HepG2 (cell line): Measurements from ENCODE around the gene C9orf50. TPM values are rescaled to one million over a fixed set of nuclear protein-coding genes. Genes with fewer than 3 reads are reported as not detected.

Experiments
- ARID3A ChIP-seq: IDR thresholded peaks from 2 replicates; pipeline ENCODE4 v1.6.1; 2012; ENCODE audit warnings: low read depth, low read length, improper control_type of control experiment
- CENPX ChIP-seq: sonication (generic); formaldehyde crosslinking; IDR thresholded peaks from 2 replicates; pipeline ENCODE4 v1.9.0; 2021; ENCODE audit warnings: mild to moderate bottlenecking, missing genetic modification reagents, moderate library complexity
- DMAP1 ChIP-seq: IDR thresholded peaks from 2 replicates; pipeline ENCODE4 v1.6.1; 2016
- HDAC2 ChIP-seq: sonication (generic); formaldehyde crosslinking; IDR thresholded peaks from 2 replicates; pipeline ENCODE4 v1.4.0; 2020; ENCODE audit warnings: missing genetic modification reagents
- HIC2 ChIP-seq: sonication (generic); formaldehyde crosslinking; IDR thresholded peaks from 2 replicates; pipeline ENCODE4 v1.9.0; 2022; ENCODE audit warnings: low read depth, missing genetic modification reagents
- MYC ChIP-seq: sonication (generic); formaldehyde crosslinking; IDR thresholded peaks from 2 replicates; pipeline ENCODE4 v1.9.0; 2021; ENCODE audit warnings: missing genetic modification reagents, borderline replicate concordance
- NBN ChIP-seq: fragments of 450-650 bp; conservative IDR thresholded peaks from 2 replicates; pipeline ENCODE4 v1.6.1; 2017
- NCOA1 ChIP-seq: sonication (generic); formaldehyde crosslinking; IDR thresholded peaks from 2 replicates; pipeline ENCODE4 v1.9.0; 2021; ENCODE audit warnings: missing genetic modification reagents
- NONO ChIP-seq, 2 experiments: fragments of 450-650 bp in 1 of 2; sonication (generic) in 1 of 2; formaldehyde crosslinking in 1 of 2; IDR thresholded peaks in 1 of 2; conservative IDR thresholded peaks in 1 of 2; 2 replicates each; pipeline versions ENCODE4 v1.6.1 to v1.8.0; 2017 to 2022; ENCODE audit warnings: mild to moderate bottlenecking in 1 of 2, missing genetic modification reagents in 1 of 2, moderate library complexity in 1 of 2
- TEAD2 ChIP-seq: sonication (generic); formaldehyde crosslinking; IDR thresholded peaks from 2 replicates; pipeline ENCODE4 v1.9.0; 2021; ENCODE audit warnings: missing genetic modification reagents
- TEF ChIP-seq: sonication (generic); formaldehyde crosslinking; IDR thresholded peaks from 2 replicates; pipeline ENCODE4 v1.5.0; 2020; ENCODE audit warnings: missing genetic modification reagents
- ZFYVE20 ChIP-seq: sonication (generic); formaldehyde crosslinking; IDR thresholded peaks from 2 replicates; pipeline ENCODE4 v1.8.0; 2023; ENCODE audit warnings: low read depth, mild to moderate bottlenecking, moderate library complexity, missing genetic modification reagents, borderline replicate concordance
- ZMYM4 ChIP-seq: sonication (generic); formaldehyde crosslinking; IDR thresholded peaks from 2 replicates; pipeline ENCODE4 v1.8.1; 2023; ENCODE audit warnings: mild to moderate bottlenecking, missing genetic modification reagents
- ZNF121 ChIP-seq: sonication (generic); formaldehyde crosslinking; IDR thresholded peaks from 2 replicates; pipeline ENCODE4 v1.5.0; 2020; ENCODE audit warnings: mild to moderate bottlenecking, missing genetic modification reagents
- ZNF280D ChIP-seq: sonication (generic); formaldehyde crosslinking; IDR thresholded peaks from 2 replicates; pipeline ENCODE4 v1.5.1; 2020; ENCODE audit warnings: mild to moderate bottlenecking, missing genetic modification reagents
- ZNF3 ChIP-seq: IDR thresholded peaks from 2 replicates; pipeline ENCODE4 v1.7.0; 2017; ENCODE audit warnings: inconsistent platforms
- ZNF337 ChIP-seq: sonication (generic); formaldehyde crosslinking; IDR thresholded peaks from 2 replicates; pipeline ENCODE4 v1.5.1; 2020; ENCODE audit warnings: missing genetic modification reagents, low read depth, mild to moderate bottlenecking, borderline replicate concordance
- ZNF446 ChIP-seq: sonication (generic); formaldehyde crosslinking; IDR thresholded peaks from 2 replicates; pipeline ENCODE4 v1.5.0; 2020; ENCODE audit warnings: mild to moderate bottlenecking, missing genetic modification reagents
- ZNF496 ChIP-seq: sonication (generic); formaldehyde crosslinking; IDR thresholded peaks from 2 replicates; pipeline ENCODE4 v1.8.1; 2023; ENCODE audit warnings: mild to moderate bottlenecking, moderate library complexity, missing genetic modification reagents; ENCODE audit not compliant: insufficient replicate concordance
- ZNF781 ChIP-seq: sonication (generic); formaldehyde crosslinking; IDR thresholded peaks from 2 replicates; pipeline ENCODE4 v1.5.1; 2020; ENCODE audit warnings: borderline replicate concordance, mild to moderate bottlenecking, missing genetic modification reagents; ENCODE audit errors: not compliant biosample characterization
- ZNF800 ChIP-seq: sonication (generic); formaldehyde crosslinking; IDR thresholded peaks from 2 replicates; pipeline ENCODE4 v1.4.0; 2020; ENCODE audit warnings: missing genetic modification reagents
- polyA plus RNA-seq, 8 experiments: library from polyadenylated mRNA; depleted of rRNA in 3 of 8; stranded (reverse) in 7 of 8; unstranded in 1 of 8; fragments of >200 nt; fragmentation: Illumina TruSeq in 4 of 8; extraction: Trizol in 4 of 8; gene quantifications; 2 replicates each; pipeline versions ENCODE4 v1.2.1 to v1.2.3, GENCODE V29; 2011 to 2016; ENCODE audit warnings: low read depth in 4 of 8, missing spikeins in 1 of 8, mixed read lengths in 1 of 8; ENCODE audit not compliant: insufficient read depth in 1 of 8
- total RNA-seq, 5 experiments: library from RNA; depleted of rRNA; stranded (reverse); fragments of >200 nt; fragmentation: Illumina TruSeq; extraction: Trizol; gene quantifications; 2 replicates each; pipeline ENCODE4 v1.2.3, GENCODE V29; 2016; ENCODE audit warnings: low read depth in 1 of 5

C9orf50 gene
- total and polyA plus RNA-seq, 2 of the 13 experiments (the other 11 are each of a cell fraction or from before 2014, with no cell fraction given): not detected

- TF ChIP-seq ARID3A (no peak), ZNF800 (CRISPR knock-in tag) (no peak), ZNF121 (CRISPR knock-in tag) (no peak), ZNF280D (CRISPR knock-in tag) (no peak), ZNF337 (CRISPR knock-in tag) (no peak), NBN (no peak), ZNF496 (CRISPR knock-in tag) (no peak), ZNF3 (CRISPR knock-in tag) (no peak), TEAD2 (CRISPR knock-in tag) (no peak), ZMYM4 (CRISPR knock-in tag) (no peak), HIC2 (CRISPR knock-in tag) (no peak), DMAP1 (CRISPR knock-in tag) (no peak), MYC (CRISPR knock-in tag) (no peak), ZNF781 (CRISPR knock-in tag) (no peak), ZFYVE20 (CRISPR knock-in tag) (no peak), NCOA1 (CRISPR knock-in tag) (no peak), CENPX (CRISPR knock-in tag) (no peak), NONO (IDR thresholded peaks at IDR 0.05) (no peak), NONO (CRISPR knock-in tag; conservative IDR thresholded peaks at IDR 0.05) (no peak), ZNF446 (CRISPR knock-in tag) (no peak), TEF (CRISPR knock-in tag) (no peak), HDAC2 (no peak)
Measured at GRCh38 chr9:129607027-129607387, 13.9 kb downstream of the C9orf50 start (continued).
